HCT116 (cell line): Measurements from ENCODE around the gene PSMD5. TPM values are rescaled to one million over a fixed set of nuclear protein-coding genes. Genes with fewer than 3 reads are reported as not detected.

Experiments used
- ATAC-seq: fragments of 200-7000 bp; cut with Tn5 transposase; 2 replicates; pipeline ENCODE4 v1.9.1; 2020; ENCODE audit warnings: mild to moderate bottlenecking, moderate library complexity
- BruUV-seq: library from RNA; stranded (reverse); fragments of 400-500 nt; replicated peaks from 2 replicates; lab custom pipeline; 2021; lab: Mats Ljungman, UMichigan
- CTCF ChIA-PET: fragments of 300-600 bp; sonication (Branson Sonifier 250); formaldehyde crosslinking; loops from one replicate; lab custom pipeline; 2021; ENCODE audit warnings: antibody characterized with exemption; lab: Charles Lee
- POLR2A ChIA-PET: fragments of 300-600, 350-600 bp; sonication (Branson Sonifier 250); formaldehyde crosslinking; loops from one replicate; lab custom pipeline; 2021; ENCODE audit warnings: antibody characterized with exemption; lab: Charles Lee
- RAD21 ChIA-PET, 2 experiments: fragments of 300-600 bp; sonication (Branson Sonifier 250); formaldehyde crosslinking; loops; one replicate each; lab custom pipeline; 2023; ENCODE audit warnings: low total read pairs in 2 of 2; ENCODE audit not compliant: uncharacterized antibody in 2 of 2, unreplicated experiment in 2 of 2, low non-redundant PET in 1 of 2; lab: Charles Lee
- DNase-seq: peaks from one replicate; pipeline ENCODE4 v3.0.0-alpha.2; 2010; ENCODE audit warnings: low read depth, low spot score
- H2AFZ ChIP-seq: fragments of 200-600 bp; shearing (Covaris generic), sonication (generic); 2 replicates; pipeline ENCODE4 v1.6.1; 2017; ENCODE audit warnings: low read depth, mixed run types, mixed read lengths, antibody characterized with exemption, low read length; ENCODE audit not compliant: poor library complexity, severe bottlenecking
- H3K27ac ChIP-seq: 2 replicates; pipeline ENCODE4 v1.5.1; 2012; ENCODE audit warnings: low read depth, low read length
- H3K27me3 ChIP-seq: fragments of 200-600 bp; sonication (generic); 2 replicates; pipeline ENCODE4 v1.6.1; 2016; ENCODE audit warnings: mixed run types, low read length, mixed read lengths; ENCODE audit not compliant: insufficient read depth
- H3K36me3 ChIP-seq, 2 experiments: fragments of 200-500 bp in 1 of 2; fragments of 200-600 bp in 1 of 2; sonication (Bioruptor generic) in 1 of 2; sonication (generic) in 1 of 2; 2 replicates each; pipeline versions ENCODE4 v1.5.1 to v1.6.1; 2014 to 2016; ENCODE audit warnings: low read length in 2 of 2, inconsistent platforms in 1 of 2, mixed read lengths in 1 of 2, mixed run types in 1 of 2; ENCODE audit not compliant: insufficient read depth in 2 of 2, control insufficient read depth in 1 of 2
- H3K4me1 ChIP-seq, 2 experiments: fragments of 200-600 bp in 1 of 2; sonication (generic) in 1 of 2; 2 replicates each; pipeline versions ENCODE4 v1.5.1 to v1.6.1; 2012 to 2017; ENCODE audit warnings: low read length in 2 of 2, inconsistent platforms in 1 of 2, mild to moderate bottlenecking in 1 of 2, mixed read lengths in 1 of 2, mixed run types in 1 of 2, moderate library complexity in 1 of 2; ENCODE audit not compliant: insufficient read depth in 2 of 2, control insufficient read depth in 1 of 2
- H3K4me2 ChIP-seq: fragments of 200-600 bp; sonication (generic); 2 replicates; pipeline ENCODE4 v1.6.1; 2017; ENCODE audit warnings: mixed run types, low read length, mixed read lengths
- H3K4me3 ChIP-seq, 2 experiments: fragments of 200-600 bp in 1 of 2; sonication (generic) in 1 of 2; replicated peaks in 1 of 2; 2 replicates each; pipeline ENCODE4 v1.5.1; 2011 to 2016; ENCODE audit warnings: low read length in 2 of 2, control low read depth in 1 of 2, low read depth in 1 of 2, mild to moderate bottlenecking in 1 of 2, mixed read lengths in 1 of 2, mixed run types in 1 of 2
- H3K79me2 ChIP-seq: fragments of 200-600 bp; sonication (generic); 2 replicates; pipeline ENCODE4 v1.6.1; 2017; ENCODE audit warnings: mild to moderate bottlenecking, mixed run types, low read length, moderate library complexity, mixed read lengths; ENCODE audit not compliant: insufficient read depth
- H3K9ac ChIP-seq: fragments of 200-600 bp; sonication (generic); 2 replicates; pipeline ENCODE4 v1.6.1; 2016; ENCODE audit warnings: low read length, mixed read lengths
- H3K9me2 ChIP-seq: fragments of 200-600 bp; sonication (generic), shearing (Covaris generic); 2 replicates; pipeline ENCODE4 v1.6.1; 2017; ENCODE audit warnings: mixed run types, mild to moderate bottlenecking, moderate library complexity; ENCODE audit not compliant: insufficient read depth
- H3K9me3 ChIP-seq, 2 experiments: fragments of 200-500 bp in 1 of 2; fragments of 200-600 bp in 1 of 2; sonication (Bioruptor generic) in 1 of 2; sonication (generic) in 1 of 2; 2 replicates each; pipeline ENCODE4 v1.6.1; 2014 to 2017; ENCODE audit warnings: low read length in 2 of 2, mixed read lengths in 2 of 2, inconsistent platforms in 1 of 2, low read depth in 1 of 2, mild to moderate bottlenecking in 1 of 2, mixed run types in 1 of 2, moderate library complexity in 1 of 2; ENCODE audit not compliant: control insufficient read depth in 1 of 2, insufficient read depth in 1 of 2
- H4K20me1 ChIP-seq: fragments of 200-600 bp; sonication (generic), shearing (Covaris generic); 2 replicates; pipeline ENCODE4 v1.6.1; 2017; ENCODE audit warnings: mixed run types, mild to moderate bottlenecking, moderate library complexity; ENCODE audit not compliant: insufficient read depth
- CBX3 ChIP-seq: IDR thresholded peaks from 2 replicates; pipeline ENCODE4 v1.6.1; 2012; ENCODE audit warnings: low read depth
- FOSL1 ChIP-seq: IDR thresholded peaks from 2 replicates; pipeline ENCODE4 v1.6.1; 2012; ENCODE audit warnings: low read depth
- JUND ChIP-seq: IDR thresholded peaks from 2 replicates; pipeline ENCODE4 v1.6.1; 2012
- MAX ChIP-seq: IDR thresholded peaks from 2 replicates; pipeline ENCODE4 v1.6.1; 2012
- POLR2AphosphoS5 ChIP-seq: IDR thresholded peaks from 2 replicates; pipeline ENCODE4 v1.6.1; 2011; ENCODE audit warnings: mild to moderate bottlenecking, low read depth, low read length, moderate library complexity
- SP1 ChIP-seq: IDR thresholded peaks from 2 replicates; pipeline ENCODE4 v1.6.1; 2012; ENCODE audit warnings: low read depth
- TCF7L2 ChIP-seq: IDR thresholded peaks from 2 replicates; pipeline ENCODE4 v1.7.0; 2011; ENCODE audit warnings: borderline replicate concordance, inconsistent platforms; ENCODE audit not compliant: insufficient read depth, insufficient read length; ENCODE audit errors: extremely low read depth
- YY1 ChIP-seq: IDR thresholded peaks from 2 replicates; pipeline ENCODE4 v1.6.1; 2011; ENCODE audit warnings: low read length, low read depth, moderate library complexity, mild to moderate bottlenecking; ENCODE audit not compliant: insufficient replicate concordance; ENCODE audit errors: extremely low read depth
- intact Hi-C: fragments of 100-400 bp; cut with micrococcal nuclease; formaldehyde crosslinking; loops from 2 replicates; pipeline ENCODE4 v1.10.0; 2022
- total RNA-seq: library from RNA; stranded (reverse); gene quantifications from one replicate; pipeline ENCODE4 v1.2.1, GENCODE V29; 2021; ENCODE audit not compliant: unreplicated experiment

Gene PSMD5
- total RNA-seq, 1 experiment from 2014 or later = 64.3 TPM

DNA sequence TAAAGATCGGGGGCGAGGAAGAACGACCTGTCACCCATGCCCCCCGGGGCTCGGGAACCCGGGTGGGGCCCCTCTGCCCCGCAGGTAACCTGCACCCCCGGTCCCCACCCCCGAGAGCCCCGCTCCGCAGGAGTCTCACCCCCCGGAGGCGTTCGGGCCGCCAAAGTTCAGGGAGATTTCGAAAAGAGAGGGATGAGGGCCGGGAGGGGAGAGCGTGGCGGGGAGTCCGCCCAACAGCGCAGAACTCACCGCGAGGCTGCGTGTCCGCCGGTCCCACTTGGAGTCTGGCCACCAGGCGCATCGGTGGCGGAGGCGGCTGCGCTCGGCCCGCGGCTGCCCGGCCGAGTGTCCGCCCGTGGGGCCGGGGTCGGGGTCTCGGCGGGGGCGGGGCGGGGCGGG lies 34.1 kb upstream of the PSMD5 start, which contains the start of gene PHF19:
Gene PHF19 (minus strand): TSS at position 347 of the 399 bp plus-strand sequence. CDS start 2,447 bp downstream, outside the sequence.
- Histone ChIP-seq H3K27ac (peak within 1 kb of the TSS; percentile 92), H3K9me3 (no peaks in the 10 kb centered on the region), H3K27me3 (no peaks in the 10 kb centered on the region), H3K79me2 (peaks cover 19% of the 10 kb centered on the region), H3K9me2 (no peaks in the 10 kb centered on the region), H3K4me3 (peak within 1 kb of the TSS; percentile 45 to 74), H3K4me1 (peaks cover 47 to 60% of the 10 kb centered on the region in 2 experiments), H4K20me1 (no peaks in the 10 kb centered on the region), H3K9ac (peak within 1 kb of the TSS; percentile 92), H3K4me2 (peak within 1 kb of the TSS; percentile 97), H2AFZ (peak within 1 kb of the TSS; percentile 4), H3K36me3 (peaks cover 0 to 12% of the 10 kb centered on the region in 2 experiments; a peak in 1 of 4 replicates)
- intact Hi-C loops = loop anchor here (5.0 kb wide), 1 partner anchor 60 kb away; no protein-coding TSS in a partner anchor
- no peak for TF ChIP-seq FOSL1
- no peak for TF ChIP-seq POLR2AphosphoS5
- TF ChIP-seq SP1 = no peak
- TF ChIP-seq MAX = no peak
- TF ChIP-seq CBX3 = no peak
- no peak for TF ChIP-seq TCF7L2
- no peak for TF ChIP-seq YY1
- no peak for TF ChIP-seq JUND
- CTCF ChIA-PET = no interaction called here
- POLR2A ChIA-PET = no interaction called here
- DNase-seq (no peak), ATAC-seq (peak; percentile 39)
- no TSS peak for BruUV-seq
- RAD21 ChIA-PET = no interaction called here
